Mesodermal cell (in vitro differentiated cells): Measurements from ENCODE around the gene RMND5B.
A peak's percentile ranks its signal among the peaks of the same experiment; 100 is the strongest.
"Not testable (repeated sequence)": the region's sequence is repeated elsewhere in the genome, so short reads cannot be mapped to it uniquely, and the experiment has no call there.

Source experiments
- H3K27ac ChIP-seq: 2 replicates; pipeline ENCODE4 v1.7.0; 2013; ENCODE audit warnings: mild to moderate bottlenecking, low read depth, low read length, moderate library complexity; ENCODE audit not compliant: severe bottlenecking
- H3K36me3 ChIP-seq: 2 replicates; pipeline ENCODE4 v1.7.1; 2013; ENCODE audit warnings: mild to moderate bottlenecking, low read length, moderate library complexity; ENCODE audit not compliant: control insufficient read depth, insufficient read depth
- H3K4me1 ChIP-seq: one replicate; pipeline ENCODE4 v1.7.1; 2013; ENCODE audit warnings: mild to moderate bottlenecking, low read length; ENCODE audit not compliant: insufficient read depth, control insufficient read depth, poor library complexity, severe bottlenecking
- H3K4me3 ChIP-seq: 2 replicates; pipeline ENCODE4 v1.7.0; 2013; ENCODE audit warnings: low read length, control low read depth, mild to moderate bottlenecking; ENCODE audit not compliant: insufficient read depth, poor library complexity, severe bottlenecking; ENCODE audit errors: extremely low read depth
- H3K9me3 ChIP-seq: 2 replicates; pipeline ENCODE4 v1.7.1; 2013; ENCODE audit warnings: mild to moderate bottlenecking, low read length, moderate library complexity; ENCODE audit not compliant: control insufficient read depth
- WGBS, 2 experiments: methylation state at CpG; one replicate each; pipeline ENCODE4 v1.1.5; 2013; ENCODE audit warnings: missing lambda C conversion rate in 2 of 2; ENCODE audit not compliant: insufficient coverage in 2 of 2; 5-methylcytosine and 5-hydroxymethylcytosine counted together

The RMND5B gene

GRCh38 chr5:178122346-178122745 is 8.5 kb upstream of the RMND5B start:
- no peaks in the 10 kb centered on the region for H3K9me3 ChIP-seq
- H3K36me3 ChIP-seq, result peaks cover 16% of the 10 kb centered on the region
- H3K27ac ChIP-seq, result no peak overlapping the region
- H3K4me3 ChIP-seq, result no peak overlapping the region
- 84 to 89% methylated on average over 4 of the region's 5 CpGs for WGBS, 2 experiments
- H3K4me1 ChIP-seq, result peaks cover 13% of the 10 kb centered on the region

- WGBS, 2 experiments, result 85 to 92% methylated on average over 9 to 12 of the region's 13 CpGs
- Histone ChIP-seq H3K9me3 (no peaks in the 10 kb centered on the region), H3K4me3 (no peak overlapping the region), H3K36me3 (peaks cover 16% of the 10 kb centered on the region), H3K4me1 (peaks cover 13% of the 10 kb centered on the region), H3K27ac (no peak overlapping the region)
Measured at GRCh38 chr5:178123094-178123965, 7.5 kb upstream of the RMND5B start.

- H3K4me1 ChIP-seq, result peaks cover 13% of the 10 kb centered on the region
- H3K4me3 ChIP-seq, result no peak overlapping the region
- 86 to 90% methylated on average over 15 to 17 of the region's 18 CpGs for WGBS, 2 experiments
- no peaks in the 10 kb centered on the region for H3K9me3 ChIP-seq
- no peak overlapping the region for H3K27ac ChIP-seq
- peaks cover 16% of the 10 kb centered on the region for H3K36me3 ChIP-seq
Measured at GRCh38 chr5:178123966-178124925, 6.6 kb upstream of the RMND5B start.

GRCh38 chr5:178125253-178125906 is 5.4 kb upstream of the RMND5B start:
- 89 to 94% methylated on average over 7 of the region's 10 CpGs for WGBS, 2 experiments
- peaks cover 16% of the 10 kb centered on the region for H3K36me3 ChIP-seq
- no peak overlapping the region for H3K4me3 ChIP-seq
- H3K27ac ChIP-seq, result no peak overlapping the region
- H3K4me1 ChIP-seq, result peaks cover 13% of the 10 kb centered on the region
- no peaks in the 10 kb centered on the region for H3K9me3 ChIP-seq

- H3K27ac ChIP-seq, result peak overlapping the region; percentile 53
- peaks cover 13% of the 10 kb centered on the region for H3K4me1 ChIP-seq
- peaks cover 16% of the 10 kb centered on the region for H3K36me3 ChIP-seq
- 0 to 22% methylated on average over 1 to 3 of the region's 3 CpGs for WGBS, 2 experiments
- no peaks in the 10 kb centered on the region for H3K9me3 ChIP-seq
- no peak overlapping the region for H3K4me3 ChIP-seq
Measured at GRCh38 chr5:178126556-178126955, 4.3 kb upstream of the RMND5B start.

GRCh38 chr5:178127300-178128009 is 3.4 kb upstream of the RMND5B start:
- WGBS, 2 experiments, result 91 to 92% methylated on average over 7 to 10 of the region's 14 CpGs
- H3K4me1 ChIP-seq, result peaks cover 13% of the 10 kb centered on the region
- not testable (repeated sequence) for H3K9me3 ChIP-seq, H3K27ac ChIP-seq, H3K36me3 ChIP-seq, H3K4me3 ChIP-seq

GRCh38 chr5:178129296-178129695 is 1.5 kb upstream of the RMND5B start:
- WGBS, 2 experiments, result 90 to 94% methylated on average over 5 to 6 of the region's 9 CpGs
- H3K4me1 ChIP-seq, result peaks cover 13% of the 10 kb centered on the region
- no peaks in the 10 kb centered on the region for H3K36me3 ChIP-seq
- no peak overlapping the region for H3K27ac ChIP-seq
- no peaks in the 10 kb centered on the region for H3K9me3 ChIP-seq
- no peak overlapping the region for H3K4me3 ChIP-seq

GRCh38 chr5:178130234-178130575 is 609 bp upstream of the RMND5B start:
- Histone ChIP-seq H3K4me1 (peaks cover 10% of the 10 kb centered on the region), H3K4me3 (peak overlapping the region; percentile 81), H3K27ac (peak overlapping the region; percentile 79)
- H3K36me3 ChIP-seq, H3K9me3 ChIP-seq: not testable (repeated sequence)
- WGBS, 2 experiments, result 7 to 36% methylated on average over 5 to 10 of the region's 11 CpGs

- Histone ChIP-seq H3K27ac (peak overlapping the region; percentile 79), H3K36me3 (peaks cover 16% of the 10 kb centered on the region), H3K9me3 (no peaks in the 10 kb centered on the region), H3K4me1 (peaks cover 5% of the 10 kb centered on the region), H3K4me3 (peak overlapping the region; percentile 81)
- WGBS, 2 experiments, result 28 to 30% methylated on average over 7 of the region's 10 CpGs
Measured at GRCh38 chr5:178131446-178131996, 707 bp downstream of the RMND5B start.

- Histone ChIP-seq H3K4me1 (no peaks in the 10 kb centered on the region), H3K36me3 (peaks cover 55% of the 10 kb centered on the region), H3K9me3 (no peaks in the 10 kb centered on the region), H3K27ac (no peak overlapping the region), H3K4me3 (no peak overlapping the region)
- WGBS, 2 experiments, result 89 to 97% methylated on average over 8 to 10 of the region's 10 CpGs
Measured at GRCh38 chr5:178136990-178137389, 6.2 kb downstream of the RMND5B start.
